ENCODE measurements around the gene SLC33A1.
A peak's percentile ranks its signal among the peaks of the same experiment; 100 is the strongest.
"Not testable (repeated sequence)": the region's sequence is repeated elsewhere in the genome, so short reads cannot be mapped to it uniquely, and the experiment has no call there.

Gene SLC33A1

DNA sequence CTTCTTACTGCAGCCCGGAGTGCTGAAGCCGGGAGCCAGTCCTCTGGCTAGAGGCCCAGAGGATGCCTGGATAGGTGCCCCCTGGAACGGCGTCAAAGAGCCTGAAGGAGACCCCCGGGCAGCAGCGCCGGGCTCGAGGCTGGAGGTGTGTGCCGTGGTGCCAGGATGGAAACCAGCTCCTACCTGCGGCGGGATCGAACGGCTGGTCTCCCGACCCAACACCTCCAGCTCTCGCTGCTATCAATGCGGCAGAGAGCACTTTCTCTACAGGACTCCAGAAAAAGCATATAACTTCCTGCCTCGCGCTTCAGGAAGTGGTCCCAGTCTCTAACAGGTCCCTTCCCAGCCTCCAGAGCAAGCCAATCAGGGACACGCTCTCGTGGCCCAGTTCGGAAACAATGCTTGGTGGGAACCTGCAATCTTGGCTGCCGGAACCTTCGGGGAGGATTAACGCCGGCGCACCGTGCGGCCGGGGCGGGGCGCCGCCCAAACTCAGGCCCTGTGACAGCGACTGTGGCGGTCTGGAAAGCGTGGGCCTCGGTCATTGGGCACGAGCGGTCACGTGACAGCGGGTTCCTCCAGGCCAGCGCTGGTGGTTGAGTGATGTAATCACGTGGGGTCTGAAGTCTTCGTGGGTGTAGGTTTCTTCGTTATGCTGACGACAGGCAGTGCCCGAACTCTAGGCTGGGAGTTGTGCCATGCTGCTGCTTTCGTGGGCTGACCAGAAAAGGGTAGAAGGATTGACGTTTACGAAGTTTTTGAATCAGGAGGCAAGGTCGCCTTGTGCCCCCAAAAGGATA lies at the start of gene SLC33A1:
Gene SLC33A1 (minus strand): TSS at position 287 of the 800 bp plus-strand sequence. CDS start 430 bp downstream, outside the sequence.
- intact Hi-C loops (cut with DNase I) = loop anchor here (2.0 to 5.0 kb wide), 2 partner anchors 16 to 47 kb away; partner anchors contain the start of genes C3orf33 and GMPS
- DNase-seq = peak; percentile 98 to 100 (median 100)

DNA sequence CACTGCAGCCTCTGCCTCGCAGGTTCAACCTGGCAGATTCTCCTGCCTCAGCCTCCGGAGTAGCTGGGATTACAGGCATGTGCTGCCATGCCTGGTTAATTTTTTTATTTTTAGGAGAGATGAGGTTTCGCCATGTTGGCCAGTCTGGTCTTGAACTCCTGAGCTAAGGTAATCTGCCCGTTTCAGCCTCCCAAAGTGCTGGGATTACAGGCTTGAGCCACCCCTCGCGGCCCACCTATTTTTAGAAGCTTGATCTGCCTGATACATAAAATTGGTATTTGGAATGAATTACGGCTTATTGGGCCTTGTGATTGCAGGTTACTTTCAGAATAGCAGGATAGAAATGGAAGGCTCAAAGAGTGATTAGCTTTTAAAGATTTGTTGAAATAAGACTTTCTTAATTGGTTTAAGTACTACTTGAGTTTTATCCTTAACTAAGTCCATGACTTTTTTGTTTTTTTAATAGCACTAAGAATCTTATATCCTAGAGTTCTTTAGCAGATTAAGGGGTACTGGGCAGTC lies 41.2 kb upstream of the SLC33A1 start:
- intact Hi-C loops (cut with DNase I) = no loop called here
- no peak for DNase-seq

DNA sequence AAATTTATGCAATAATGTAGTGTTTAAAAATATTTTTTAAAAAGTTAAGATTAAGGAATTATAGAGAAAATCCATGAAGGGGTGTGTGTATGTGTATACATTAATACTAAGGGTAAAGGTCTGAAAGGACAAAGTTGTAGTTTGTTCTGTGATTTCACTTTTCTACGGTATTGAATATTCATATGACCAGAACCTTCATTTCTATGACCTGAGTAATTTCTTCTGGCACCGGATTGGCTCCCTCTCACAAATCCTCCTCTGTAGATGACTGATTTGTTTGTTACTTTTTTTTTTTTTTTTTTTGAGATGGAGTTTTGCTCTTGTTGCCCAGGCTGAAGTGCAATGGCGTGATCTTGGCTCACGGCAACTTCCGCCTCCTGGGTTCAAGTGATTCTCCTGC lies 37.1 kb upstream of the SLC33A1 start:
- intact Hi-C loops (cut with DNase I) = no loop called here
- no peak for DNase-seq

DNA sequence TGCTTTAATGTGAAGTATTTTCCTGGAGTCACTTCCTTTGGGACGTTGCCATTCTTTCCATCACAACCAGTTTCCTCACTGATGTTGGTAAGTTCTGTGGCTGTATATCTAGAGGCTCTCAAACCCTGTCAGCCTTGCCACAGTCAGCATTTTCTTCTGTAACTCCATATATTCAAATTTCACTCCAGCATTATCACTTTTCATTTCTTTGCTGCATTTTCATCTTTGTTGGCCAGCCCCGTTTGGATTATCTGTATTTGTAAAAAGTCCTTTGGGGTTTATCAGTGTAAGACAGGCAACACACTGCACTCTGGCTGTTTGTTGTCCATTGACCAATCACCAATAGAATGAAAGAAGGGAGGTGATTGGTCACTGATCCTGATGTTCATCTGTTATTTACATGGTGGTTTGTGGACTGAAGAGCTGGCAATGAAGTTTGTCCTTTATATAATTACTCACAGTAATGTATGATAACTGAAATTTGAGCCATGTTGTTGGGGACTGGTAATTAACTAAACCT lies 36.5 kb upstream of the SLC33A1 start:
- DNase-seq = no peak
- intact Hi-C loops (cut with DNase I) = no loop called here

DNA sequence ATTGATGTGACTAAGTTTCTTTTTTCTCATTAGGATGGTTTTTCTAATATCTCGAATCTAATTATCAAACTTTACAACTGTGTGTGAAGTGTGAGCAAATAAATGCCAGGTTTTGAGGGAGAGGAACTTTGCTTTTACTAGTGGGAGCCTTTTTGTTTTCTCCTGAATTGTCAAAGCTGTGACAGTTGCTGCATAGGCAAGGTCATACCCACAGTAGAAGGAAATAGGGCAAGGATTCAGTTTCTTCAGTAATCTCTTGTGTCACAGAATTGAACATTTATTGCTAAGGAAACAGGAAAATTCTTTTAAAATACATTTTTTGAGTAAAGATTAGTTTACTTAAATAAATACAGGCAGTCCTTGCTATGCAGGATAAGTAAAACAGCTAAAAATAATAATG lies 35.7 kb upstream of the SLC33A1 start:
- DNase-seq = no peak
- intact Hi-C loops (cut with DNase I) = no loop called here

DNA sequence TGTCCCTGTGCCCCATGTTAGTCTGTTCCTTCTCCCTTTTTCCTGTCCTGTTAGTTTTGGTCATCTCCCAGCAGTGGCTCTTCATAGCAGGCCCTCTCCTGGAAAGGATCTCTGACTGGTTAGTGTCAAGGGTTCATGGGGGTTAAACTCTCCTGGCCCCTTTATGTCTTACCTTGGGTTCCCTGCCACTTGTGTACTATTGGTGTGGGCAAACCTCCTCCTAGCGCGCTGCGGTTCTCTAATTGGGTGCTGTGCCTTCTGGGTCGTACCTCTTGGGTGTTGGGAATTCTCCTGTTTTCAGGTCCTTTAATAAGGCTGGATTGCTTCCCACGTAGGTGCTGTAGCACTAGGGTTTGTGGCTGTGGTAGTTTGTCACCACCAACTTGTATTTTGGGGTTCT lies 35.0 kb upstream of the SLC33A1 start:
- no peak for DNase-seq
- intact Hi-C loops (cut with DNase I) = no loop called here

DNA sequence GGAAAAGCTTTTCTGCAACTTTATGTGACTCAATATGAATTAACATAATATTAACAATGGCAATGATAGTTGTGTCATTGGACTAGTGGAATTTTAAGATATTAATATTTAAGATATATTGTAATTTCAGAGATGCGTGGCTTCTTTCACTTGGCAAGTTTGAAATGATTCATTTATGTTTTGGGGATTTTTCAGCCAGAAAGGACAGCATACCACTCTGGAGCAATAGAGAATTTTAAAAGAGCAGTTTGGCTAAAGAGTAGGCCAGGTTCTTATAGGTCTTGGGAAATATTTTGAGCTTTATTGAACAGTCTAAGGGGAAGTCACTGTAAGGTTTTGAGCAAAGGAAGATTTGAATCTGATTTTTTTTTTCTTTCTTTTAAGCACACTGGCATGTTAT lies 32.7 kb upstream of the SLC33A1 start:
- intact Hi-C loops (cut with DNase I) = no loop called here
- DNase-seq = no peak

DNA sequence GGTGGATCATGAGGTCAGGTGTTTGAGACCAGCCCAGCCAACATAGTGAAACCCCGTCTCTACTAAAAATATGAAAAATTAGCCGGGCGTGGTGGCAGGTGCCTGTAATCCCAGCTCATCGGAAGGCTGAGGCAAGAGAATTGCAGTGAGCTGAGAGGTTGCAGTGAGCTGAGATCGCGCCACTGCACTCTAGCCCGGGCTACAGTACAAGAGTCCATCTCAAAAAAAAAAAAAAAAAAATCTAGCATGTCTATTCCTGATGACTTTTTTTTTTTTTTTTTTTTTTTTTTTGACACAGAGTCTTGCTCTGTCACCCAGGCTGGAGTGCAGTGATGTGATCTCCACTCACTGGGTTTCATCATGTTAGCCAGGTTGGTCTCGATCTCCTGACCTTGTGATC lies 32.1 kb upstream of the SLC33A1 start:
- intact Hi-C loops (cut with DNase I); DNase-seq: not testable (repeated sequence)

DNA sequence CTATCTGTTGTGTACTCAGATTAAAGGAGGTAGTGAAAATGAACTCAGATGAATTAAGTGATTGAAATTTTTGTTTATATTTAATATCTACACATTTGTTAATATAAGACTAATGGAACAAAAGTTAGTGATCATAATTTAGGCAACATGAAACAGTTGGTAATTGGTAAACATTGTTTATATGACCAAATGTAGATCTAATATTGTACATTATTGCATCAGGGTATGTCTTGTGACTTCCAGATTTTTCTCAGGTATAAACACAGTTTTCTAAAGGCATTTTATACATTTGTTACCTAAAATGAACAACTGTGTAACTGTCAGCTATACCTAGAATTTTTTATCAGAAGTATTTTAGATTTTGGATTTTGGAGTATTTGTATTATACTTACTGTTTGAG lies 31.1 kb upstream of the SLC33A1 start:
- intact Hi-C loops (cut with DNase I) = no loop called here
- no peak for DNase-seq

DNA sequence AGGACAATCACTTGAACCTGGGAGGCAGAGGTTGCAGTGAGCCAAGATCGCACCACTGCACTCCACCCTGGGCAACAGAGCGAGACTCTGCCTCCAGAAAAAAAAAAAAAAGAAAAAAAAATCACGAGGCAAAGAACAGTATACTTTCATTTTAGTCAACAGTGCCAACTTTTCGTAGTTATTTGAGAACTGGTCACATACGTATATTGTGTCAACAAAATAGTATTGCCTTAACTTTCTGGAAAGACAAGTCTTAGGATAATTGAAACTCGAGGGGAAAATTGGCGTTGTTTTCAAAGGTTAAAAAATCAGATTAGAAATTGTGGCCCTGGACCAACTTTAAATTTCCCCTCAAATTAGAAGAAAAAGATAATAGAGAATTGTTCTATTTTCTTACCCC lies 30.1 kb upstream of the SLC33A1 start:
- intact Hi-C loops (cut with DNase I) = no loop called here
- no peak for DNase-seq

DNA sequence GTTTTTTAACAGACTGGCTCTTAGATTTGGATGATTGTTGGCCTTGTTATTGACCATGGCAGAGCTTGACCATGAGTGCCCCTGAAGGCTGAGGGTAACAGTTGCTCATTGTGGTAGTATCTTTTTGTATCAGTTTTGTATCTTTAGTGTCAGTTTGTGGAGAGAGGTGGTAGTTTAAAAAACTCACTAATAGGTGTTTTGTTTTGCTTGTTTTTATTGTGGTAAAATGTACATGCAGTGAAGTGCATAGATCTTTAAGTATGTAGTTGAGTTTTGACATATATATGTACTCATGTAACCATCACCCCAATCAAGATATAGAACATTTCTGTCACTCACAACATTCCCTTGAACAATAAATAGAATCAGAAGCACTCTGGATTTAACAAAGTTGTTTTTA lies 26.1 kb upstream of the SLC33A1 start:
- no peak for DNase-seq
- intact Hi-C loops (cut with DNase I) = no loop called here

DNA sequence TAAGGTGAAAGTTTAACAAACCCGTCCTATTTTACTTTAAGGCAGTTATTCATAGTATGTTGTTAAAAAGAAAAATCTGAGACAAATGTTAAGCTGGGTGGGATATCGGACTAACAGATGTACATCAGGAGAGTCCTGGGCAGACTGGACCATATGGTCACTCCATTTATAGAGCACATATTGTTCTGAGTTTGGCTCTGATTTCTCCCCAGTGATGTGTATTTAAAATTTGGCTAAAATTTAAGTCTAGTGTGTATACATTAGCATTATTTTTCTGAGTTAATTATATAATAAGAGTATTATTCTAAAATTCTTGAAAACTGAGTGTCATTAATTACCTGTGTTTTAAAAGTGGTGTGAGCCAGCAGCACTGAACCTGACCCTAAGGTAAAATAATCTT lies 22.3 kb upstream of the SLC33A1 start:
- DNase-seq = no peak
- intact Hi-C loops (cut with DNase I) = loop anchor here (10.0 kb wide), 1 partner anchor 1552 kb away; the partner anchor contains the start of gene DHX36

DNA sequence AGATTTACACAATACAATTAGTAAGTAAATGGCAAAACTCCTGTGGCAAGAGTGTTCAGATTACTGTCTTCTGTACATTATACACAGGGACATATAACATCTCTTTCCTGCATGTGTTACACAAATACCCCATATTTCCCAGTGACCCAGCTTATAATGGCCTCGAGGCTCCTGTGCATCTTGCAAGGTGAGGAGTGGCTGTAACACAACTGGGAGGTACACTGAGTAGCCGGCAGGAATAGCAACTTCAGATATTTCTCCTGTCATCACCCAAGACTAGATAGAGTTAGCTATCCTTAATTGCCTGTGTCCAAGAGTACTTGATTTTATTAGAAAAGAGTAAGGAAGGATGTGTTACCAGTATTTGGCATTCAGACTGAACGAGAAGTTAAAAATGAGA lies 21.8 kb upstream of the SLC33A1 start:
- intact Hi-C loops (cut with DNase I) = loop anchor here (10.0 kb wide), 1 partner anchor 1551 kb away; the partner anchor contains the start of gene DHX36
- DNase-seq = no peak

DNA sequence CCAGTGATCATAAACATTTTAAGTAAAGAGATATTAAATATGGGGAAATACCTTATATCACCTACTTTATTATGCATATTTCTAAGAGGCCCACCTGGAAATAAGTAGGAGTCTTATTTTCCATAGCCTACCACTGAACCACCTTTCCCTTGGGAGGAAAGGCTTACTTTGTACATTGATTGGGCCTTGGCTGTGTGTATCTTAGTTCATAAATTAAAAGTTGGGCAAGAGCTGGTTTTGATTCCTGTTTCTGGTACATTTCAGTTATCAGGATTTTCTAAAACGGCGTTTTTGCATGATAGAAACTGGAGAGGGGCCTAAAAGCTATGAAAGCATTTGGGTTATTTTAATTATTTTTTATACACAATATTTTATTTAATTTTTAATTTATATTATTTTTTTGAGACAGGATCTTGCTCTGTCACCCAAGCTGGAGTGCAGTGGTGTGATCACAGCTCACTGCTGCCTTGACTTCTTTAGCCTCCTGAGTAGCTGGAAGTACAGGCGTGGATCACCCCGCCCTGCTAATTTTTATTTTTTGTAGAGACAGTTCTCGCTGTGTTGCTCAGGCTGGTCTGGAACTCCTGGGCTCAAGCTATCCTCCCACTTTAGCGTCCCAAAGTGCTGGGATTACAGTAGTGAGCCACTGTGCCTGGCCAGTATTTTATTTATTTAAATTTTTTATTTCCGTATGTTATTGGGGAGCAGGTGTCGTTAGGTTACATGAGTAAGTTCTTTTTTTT lies 18.8 kb upstream of the SLC33A1 start:
- intact Hi-C loops (cut with DNase I) = loop anchor here (10.0 kb wide), 1 partner anchor 1548 kb away; the partner anchor contains the start of gene DHX36
- no peak for DNase-seq

DNA sequence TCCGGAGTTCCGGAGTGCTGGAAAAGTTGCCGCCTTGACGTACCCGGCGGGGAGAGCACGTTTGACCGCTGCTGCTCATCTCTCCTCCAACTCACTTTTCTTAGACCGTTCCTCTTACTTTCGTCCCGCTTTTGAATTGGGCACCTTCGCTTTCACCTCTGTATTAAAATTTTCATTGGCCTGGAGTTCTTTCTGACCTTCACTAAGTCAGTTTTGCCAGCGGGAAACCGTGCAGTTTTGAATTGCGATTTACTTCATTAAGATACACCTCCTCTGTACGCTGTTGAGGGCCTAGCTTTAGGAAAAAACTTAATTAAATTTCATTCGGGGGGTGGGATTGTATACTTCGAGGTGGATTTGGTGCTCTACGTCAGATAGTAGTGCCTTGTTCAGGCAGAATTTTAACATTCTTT lies 17.5 kb upstream of the SLC33A1 start:
- DNase-seq = no peak
- intact Hi-C loops (cut with DNase I) = loop anchor here (2.0 to 10.0 kb wide), 2 partner anchors 17 to 1547 kb away; partner anchors contain the start of genes DHX36 and SLC33A1

DNA sequence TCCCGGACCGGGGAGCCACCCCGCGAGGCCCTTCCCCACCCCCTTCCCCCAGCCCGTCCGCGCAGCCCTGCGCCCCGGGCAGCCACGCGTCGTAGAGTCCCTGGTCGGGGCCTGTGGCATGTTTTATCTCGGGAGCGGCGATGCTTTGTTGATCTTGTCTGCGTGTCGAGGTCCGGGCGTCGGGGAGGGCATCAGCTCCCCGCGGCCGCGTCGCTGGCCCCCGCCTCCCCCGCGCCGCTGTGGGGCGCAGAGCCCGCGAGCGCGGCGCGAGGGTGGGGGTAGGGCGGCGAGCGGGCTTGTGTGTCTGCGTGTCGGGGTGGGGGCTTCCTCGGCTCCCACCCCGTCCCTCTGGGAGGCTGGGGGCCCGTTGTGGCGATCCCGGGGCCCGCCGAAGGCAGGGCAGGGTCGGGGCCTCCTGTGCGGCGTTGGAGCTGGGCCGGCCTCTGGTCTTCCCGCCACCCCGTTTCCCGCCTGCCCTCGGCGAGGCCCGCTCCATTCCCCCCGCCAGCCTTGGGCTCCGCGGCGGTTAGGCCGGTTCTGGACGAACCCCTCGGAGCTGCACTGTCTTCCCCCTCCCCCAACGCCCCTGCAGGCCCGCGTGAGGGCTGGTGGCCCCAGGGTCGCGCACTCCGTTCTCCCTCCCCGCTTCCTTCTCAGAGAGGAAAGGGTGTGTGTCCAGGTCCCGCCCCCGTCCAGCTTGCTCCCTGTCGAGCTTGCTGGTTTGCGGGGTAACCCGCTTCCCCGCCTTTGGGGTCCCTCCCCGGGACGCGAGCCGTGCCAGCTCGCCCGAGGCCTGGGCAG lies 16.9 kb upstream of the SLC33A1 start:
- intact Hi-C loops (cut with DNase I) = loop anchor here (2.0 to 10.0 kb wide), 2 partner anchors 16 to 1546 kb away; partner anchors contain the start of genes DHX36 and SLC33A1

DNA sequence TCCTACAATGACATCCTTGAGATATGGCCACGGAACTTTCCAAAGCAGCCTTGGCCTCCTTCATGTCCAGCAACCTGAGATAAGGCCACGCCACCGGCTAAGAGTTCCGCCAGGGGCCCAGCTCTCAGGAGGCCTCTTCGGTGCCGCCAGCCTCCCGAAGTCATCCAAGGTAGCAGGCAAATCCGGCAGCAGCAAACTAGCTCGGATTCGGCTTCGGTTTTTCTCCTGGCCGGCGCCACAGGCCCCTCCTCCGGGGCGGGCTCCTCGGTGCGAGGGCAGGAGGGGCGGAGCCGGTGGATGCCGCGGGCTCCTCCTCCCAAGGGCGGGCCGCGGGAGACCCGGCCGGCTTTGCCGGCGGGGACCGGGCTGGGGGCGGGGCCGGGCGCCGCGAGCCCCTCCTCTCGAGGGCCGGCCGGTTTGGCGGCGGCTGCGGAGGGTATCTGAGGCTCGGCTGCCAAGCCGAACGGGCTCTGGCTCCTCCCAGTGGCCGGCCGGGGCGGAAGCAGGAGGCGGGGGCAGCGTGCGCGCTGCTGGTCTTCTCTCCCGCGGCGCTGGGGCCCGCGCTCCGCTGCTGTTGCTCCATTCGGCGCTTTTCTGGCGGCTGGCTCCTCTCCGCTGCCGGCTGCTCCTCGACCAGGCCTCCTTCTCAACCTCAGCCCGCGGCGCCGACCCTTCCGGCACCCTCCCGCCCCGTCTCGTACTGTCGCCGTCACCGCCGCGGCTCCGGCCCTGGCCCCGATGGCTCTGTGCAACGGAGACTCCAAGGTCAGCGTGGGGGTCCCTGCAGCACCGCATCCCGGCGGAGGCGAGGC lies 16.1 kb upstream of the SLC33A1 start, which contains the start of gene GMPS:
Gene GMPS (plus strand): TSS at position 518 of the 812 bp plus-strand sequence. CDS start 221 bp downstream, at position 739.
- intact Hi-C loops (cut with DNase I) = loop anchor here (2.0 to 10.0 kb wide), 2 partner anchors 16 to 1546 kb away; partner anchors contain the start of genes DHX36 and SLC33A1
- peak; percentile 81 to 98 (median 95) for DNase-seq

More for the DNA sequence above, 16.9 kb upstream of the SLC33A1 start:
- peak in 40 of 42 donors; percentile 24 to 75 (median 50) for DNase-seq

Data from head of caudate nucleus (tissue), 42 donors.